Gastrocnemius medialis (tissue), 4 donors: ENCODE data around the gene REXO4. TPM values are rescaled to one million over a fixed set of nuclear protein-coding genes. Genes with fewer than 3 reads are reported as not detected.

Source experiments
- ATAC-seq, 2 donors: fragments of 150-250 bp; one replicate each; pipeline ENCODE4 v1.9.1; 2016
- DNase-seq, 2 donors: peaks; one replicate each; pipeline ENCODE4 v3.0.0-alpha.2; 2019
- H3K27ac ChIP-seq, 4 donors: fragments of 200-600 bp; sonication (generic); 1 replicate in 1 of 4; 2 replicates in 3 of 4; pipeline ENCODE4 v1.5.1; 2016 to 2018; ENCODE audit warnings: mild to moderate bottlenecking in 2 of 4, moderate library complexity in 1 of 4
- H3K27me3 ChIP-seq, 3 donors: fragments of 200-600 bp; sonication (generic) in 2 of 3; 1 replicate in 1 of 3; 2 replicates in 2 of 3; pipeline versions ENCODE4 v1.5.1 to v1.6.0; 2016 to 2019; ENCODE audit warnings: mild to moderate bottlenecking in 1 of 3, moderate library complexity in 1 of 3
- H3K36me3 ChIP-seq, 2 donors: fragments of 200-600 bp; sonication (generic) in 1 of 2; one replicate each; pipeline ENCODE4 v1.5.1; 2017 to 2018
- H3K4me1 ChIP-seq, 2 donors: fragments of 200-600 bp; sonication (generic) in 1 of 2; one replicate each; pipeline ENCODE4 v1.5.1; 2016 to 2017; ENCODE audit warnings: mild to moderate bottlenecking in 2 of 2
- H3K4me3 ChIP-seq, 4 donors: fragments of 200-600 bp; sonication (generic) in 3 of 4; 1 replicate in 1 of 4; 2 replicates in 3 of 4; pipeline ENCODE4 v1.5.1; 2016 to 2019; ENCODE audit warnings: mild to moderate bottlenecking in 2 of 4
- H3K9me3 ChIP-seq, 3 donors: fragments of 200-600 bp; sonication (generic) in 2 of 3; 1 replicate in 1 of 3; 2 replicates in 2 of 3; pipeline ENCODE4 v1.5.1; 2016 to 2019
- POLR2A ChIP-seq, 2 donors: fragments of 450-650 bp; IDR thresholded peaks; one replicate each; pipeline ENCODE4 v1.6.1; 2017; ENCODE audit warnings: antibody characterized with exemption in 2 of 2, mild to moderate bottlenecking in 2 of 2, moderate library complexity in 2 of 2
- in situ Hi-C, 4 donors: fragments of 200-750 bp; cut with MboI; loops; one replicate each; pipeline versions ENCODE4 v1.15.0 to v1.8.0; 2017; ENCODE audit warnings: low sequenced_read_pairs in 4 of 4
- intact Hi-C: fragments of 100-400 bp; cut with DNase I; formaldehyde crosslinking; loops from one replicate; pipeline ENCODE4 v1.15.1; 2023; ENCODE audit warnings: low total_unique reads
- total RNA-seq, 4 donors: library from RNA; depleted of rRNA; stranded (reverse); fragments of >200 nt; gene quantifications; one replicate each; pipeline versions ENCODE4 v1.1.0 to v1.2.3, GENCODE V29; 2016
- TF ChIP-seq, protein P1 (sequence below), 5 experiments: fragments of 450-650 bp in 3 of 5; fragments of 200-600 bp in 2 of 5; sonication (generic) in 2 of 5; IDR thresholded peaks in 4 of 5; conservative IDR thresholded peaks in 1 of 5; 1 replicate in 4 of 5; 2 replicates in 1 of 5; pipeline ENCODE4 v1.5.1; 2016 to 2019; ENCODE audit warnings: antibody characterized with exemption in 5 of 5, mild to moderate bottlenecking in 3 of 5, moderate library complexity in 3 of 5

The REXO4 gene
- total RNA-seq, 4 donors from 2014 or later: 26.1 to 42.5 (median 34.6) TPM

DNA sequence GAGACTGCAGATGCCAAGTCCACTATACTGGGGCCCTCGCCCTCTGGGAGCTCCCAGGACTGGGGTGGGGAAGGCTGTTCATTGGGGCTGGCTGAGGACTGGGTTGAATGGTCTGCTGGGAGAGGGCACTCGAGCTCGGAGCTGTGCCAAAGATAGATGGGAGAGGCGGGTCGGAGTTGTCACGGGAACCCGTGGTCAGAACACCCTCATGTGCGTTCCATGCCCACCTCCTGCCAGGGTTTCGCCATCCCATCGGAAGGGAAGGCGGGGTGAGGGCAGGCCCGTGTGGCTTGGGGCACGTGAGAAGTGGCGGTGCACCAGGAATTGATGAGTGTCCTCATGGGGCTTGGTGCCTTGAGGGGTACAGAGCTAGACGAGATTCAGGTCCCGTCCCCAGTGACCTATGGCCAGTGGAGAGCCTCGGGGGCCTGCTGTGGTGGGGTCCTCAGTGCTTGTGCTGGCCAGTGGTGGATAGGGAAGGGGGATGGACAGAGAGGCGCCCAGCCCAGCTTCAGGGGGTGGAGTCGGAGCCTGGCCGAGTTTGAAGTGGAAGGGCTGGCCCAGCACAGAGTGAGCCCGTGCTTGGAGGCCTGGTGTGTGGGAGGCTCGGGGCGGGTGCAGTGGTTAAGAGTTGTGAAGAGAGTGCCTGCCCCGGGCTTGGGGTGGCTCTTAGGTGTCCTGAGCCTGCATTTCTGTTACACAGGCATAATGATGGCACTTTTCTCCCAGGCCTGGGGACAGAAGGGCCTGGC, 46.2 kb upstream of the REXO4 start:
- Histone ChIP-seq H3K36me3 (no peaks in the 10 kb centered on the region), H3K9me3 (no peaks in the 10 kb centered on the region), H3K27me3 (no peaks in the 10 kb centered on the region), H3K27ac (no peak overlapping the region), H3K4me3 (no peak overlapping the region), H3K4me1 (peaks cover 3 to 8% of the 10 kb centered on the region in 2 donors)
- in situ Hi-C loops (no loop called here), intact Hi-C loops (loop anchor here (10.0 kb wide), 1 partner anchor 429 kb away; the partner anchor contains the start of gene GTF3C5)
- ATAC-seq (no peak), DNase-seq (no peak)
- TF ChIP-seq POLR2A (IDR thresholded peaks at IDR 0.05): no peak
- TF ChIP-seq, protein P1, sequence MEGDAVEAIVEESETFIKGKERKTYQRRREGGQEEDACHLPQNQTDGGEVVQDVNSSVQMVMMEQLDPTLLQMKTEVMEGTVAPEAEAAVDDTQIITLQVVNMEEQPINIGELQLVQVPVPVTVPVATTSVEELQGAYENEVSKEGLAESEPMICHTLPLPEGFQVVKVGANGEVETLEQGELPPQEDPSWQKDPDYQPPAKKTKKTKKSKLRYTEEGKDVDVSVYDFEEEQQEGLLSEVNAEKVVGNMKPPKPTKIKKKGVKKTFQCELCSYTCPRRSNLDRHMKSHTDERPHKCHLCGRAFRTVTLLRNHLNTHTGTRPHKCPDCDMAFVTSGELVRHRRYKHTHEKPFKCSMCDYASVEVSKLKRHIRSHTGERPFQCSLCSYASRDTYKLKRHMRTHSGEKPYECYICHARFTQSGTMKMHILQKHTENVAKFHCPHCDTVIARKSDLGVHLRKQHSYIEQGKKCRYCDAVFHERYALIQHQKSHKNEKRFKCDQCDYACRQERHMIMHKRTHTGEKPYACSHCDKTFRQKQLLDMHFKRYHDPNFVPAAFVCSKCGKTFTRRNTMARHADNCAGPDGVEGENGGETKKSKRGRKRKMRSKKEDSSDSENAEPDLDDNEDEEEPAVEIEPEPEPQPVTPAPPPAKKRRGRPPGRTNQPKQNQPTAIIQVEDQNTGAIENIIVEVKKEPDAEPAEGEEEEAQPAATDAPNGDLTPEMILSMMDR (IDR thresholded peaks at IDR 0.05 in 4 of 5, conservative IDR thresholded peaks at IDR 0.05 in 1 of 5): no peak

DNA sequence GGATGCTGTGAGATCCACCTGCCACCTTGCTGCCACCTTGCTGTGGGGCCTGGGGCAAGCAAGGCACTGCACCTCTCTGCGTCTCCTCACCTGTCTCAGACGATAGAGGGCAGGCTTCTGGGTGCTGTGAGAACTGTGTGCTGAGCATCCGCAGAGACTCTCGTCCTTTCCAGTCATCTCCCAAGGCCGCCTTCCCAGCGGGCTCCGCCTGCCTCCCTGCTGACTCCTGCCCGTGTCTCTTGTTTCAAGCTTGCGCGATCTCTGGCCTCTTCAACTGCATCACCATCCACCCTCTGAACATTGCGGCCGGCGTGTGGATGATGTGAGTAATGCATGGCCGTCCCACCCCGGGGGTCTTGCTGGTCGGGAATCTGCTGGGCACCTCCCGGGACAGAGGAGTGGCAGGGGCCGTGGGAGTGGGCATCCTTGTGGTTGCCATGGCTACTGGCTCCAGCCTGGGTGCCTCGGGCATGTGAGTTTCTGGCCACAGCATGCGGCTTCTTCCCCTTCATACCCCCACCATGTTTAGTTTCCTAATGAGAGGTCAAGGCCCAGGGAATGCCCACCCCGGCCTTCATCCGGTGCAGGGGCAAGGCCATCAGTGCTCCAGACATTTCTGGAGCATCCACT, 45.5 kb upstream of the REXO4 start:
- Histone ChIP-seq H3K4me3 (no peak overlapping the region), H3K9me3 (no peaks in the 10 kb centered on the region), H3K36me3 (no peaks in the 10 kb centered on the region), H3K4me1 (peaks cover 7 to 15% of the 10 kb centered on the region in 2 donors), H3K27ac (no peak overlapping the region), H3K27me3 (no peaks in the 10 kb centered on the region)
- in situ Hi-C loops (no loop called here), intact Hi-C loops (loop anchor here (10.0 kb wide), 1 partner anchor 429 kb away; the partner anchor contains the start of gene GTF3C5)
- DNase-seq (no peak), ATAC-seq (no peak)
- TF ChIP-seq, protein P1 (IDR thresholded peaks at IDR 0.05 in 4 of 5, conservative IDR thresholded peaks at IDR 0.05 in 1 of 5): no peak
- no peak for TF ChIP-seq POLR2A (IDR thresholded peaks at IDR 0.05)

DNA sequence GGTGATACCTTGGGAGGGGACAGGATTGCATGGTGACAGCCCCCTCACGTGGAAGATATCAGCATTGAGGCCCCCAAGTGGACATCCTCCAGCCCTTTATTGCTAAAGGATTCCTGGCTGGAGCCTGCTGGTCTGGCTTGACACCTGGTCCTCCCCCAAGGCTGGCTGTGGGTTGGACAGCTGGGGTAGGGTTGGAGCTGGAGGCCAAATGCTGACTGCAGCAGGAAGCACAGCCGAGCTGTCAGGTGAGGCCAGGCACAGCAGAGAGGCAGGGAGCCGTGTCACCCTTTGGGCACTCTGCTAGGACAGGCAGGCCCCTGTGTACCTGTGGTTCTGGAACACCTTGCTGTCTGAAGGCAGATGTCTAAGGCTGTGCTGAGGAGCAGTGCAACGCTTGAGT, 44.2 kb upstream of the REXO4 start:
- Histone ChIP-seq H3K9me3 (no peaks in the 10 kb centered on the region), H3K27me3 (no peaks in the 10 kb centered on the region), H3K36me3 (no peaks in the 10 kb centered on the region), H3K4me1 (peaks cover 7 to 19% of the 10 kb centered on the region in 2 donors), H3K27ac (no peak overlapping the region), H3K4me3 (no peak overlapping the region)
- intact Hi-C loops: loop anchor here (2.0 to 10.0 kb wide), 2 partner anchors 43 to 427 kb away; partner anchors contain the start of genes GTF3C5 and REXO4
- DNase-seq (no peak), ATAC-seq (no peak)
- in situ Hi-C loops: no loop called here
- TF ChIP-seq POLR2A (IDR thresholded peaks at IDR 0.05): no peak
- TF ChIP-seq, protein P1 (IDR thresholded peaks at IDR 0.05 in 4 of 5, conservative IDR thresholded peaks at IDR 0.05 in 1 of 5): no peak

DNA sequence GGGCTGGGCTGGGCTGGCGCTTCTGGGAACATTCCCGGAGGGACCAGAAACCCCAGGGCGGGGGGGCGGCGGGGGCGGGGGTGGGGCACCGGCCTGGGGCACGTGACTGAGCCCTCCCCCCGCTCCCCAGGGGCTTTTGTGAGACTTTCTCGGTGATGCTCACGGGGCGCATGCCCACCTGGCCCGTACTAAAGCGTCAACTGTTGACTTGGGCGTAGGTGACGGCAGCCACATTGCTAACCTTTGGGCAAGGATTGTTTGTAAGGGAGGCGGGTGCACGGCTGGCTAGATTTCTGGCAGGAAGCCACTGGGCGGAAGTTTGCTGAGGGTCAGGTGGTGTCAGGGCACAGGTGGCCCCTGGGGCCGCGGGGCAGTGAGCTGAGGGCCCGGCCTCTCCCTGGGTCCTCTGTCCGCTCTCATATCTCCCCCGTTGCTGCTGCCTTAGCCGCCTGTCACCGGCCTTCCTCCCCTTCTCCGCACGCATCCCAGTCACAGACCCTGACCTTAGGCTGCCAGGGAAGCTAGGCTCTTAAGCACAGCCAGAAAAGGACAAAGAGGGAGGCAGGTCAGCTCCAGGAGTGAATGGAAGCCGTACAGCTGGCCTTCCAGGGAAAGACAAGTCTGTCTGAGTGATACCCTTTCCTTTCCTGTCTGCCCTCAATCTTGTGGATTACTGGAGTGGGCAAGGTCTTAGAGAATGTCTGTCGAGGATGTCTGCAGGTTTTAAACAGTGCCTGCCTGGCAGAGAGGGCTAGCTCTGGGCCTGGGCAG, 42.8 kb upstream of the REXO4 start:
- Histone ChIP-seq H3K27me3 (no peaks in the 10 kb centered on the region), H3K4me3 (peak overlapping the region; percentile 75 to 97 (median 79)), H3K27ac (peak overlapping the region; percentile 91 to 99 (median 92)), H3K9me3 (no peaks in the 10 kb centered on the region), H3K4me1 (peaks cover 7 to 19% of the 10 kb centered on the region in 2 donors), H3K36me3 (no peaks in the 10 kb centered on the region)
- in situ Hi-C loops: no loop called here
- intact Hi-C loops: loop anchor here (1.0 to 10.0 kb wide), 4 partner anchors 19 to 426 kb away; partner anchors contain the start of genes GTF3C5, REXO4 and SLC2A6
- TF ChIP-seq, protein P1 (IDR thresholded peaks at IDR 0.05 in 4 of 5, conservative IDR thresholded peaks at IDR 0.05 in 1 of 5): no peak
- peak in 1 of 2 donors; percentile 8 for TF ChIP-seq POLR2A (IDR thresholded peaks at IDR 0.05)
- peak; percentile 31 to 55 for DNase-seq
- peak; percentile 5 to 18 for ATAC-seq
